Activated CD4-positive, alpha-beta memory T cell treated with anti-CD3 and anti-CD28 coated beads, Interleukin-2, amount 10 ng/mL, durations not matched to agents 7 days and 5 days (primary cell): Measurements from ENCODE around the gene NKPD1. TPM values are rescaled to one million over a fixed set of nuclear protein-coding genes. Genes with fewer than 3 reads are reported as not detected.

Experiments used
- CTCF ChIA-PET: fragments of 350-600 bp; sonication (Branson Sonifier 250); formaldehyde crosslinking; loops from one replicate; lab custom pipeline; 2021; ENCODE audit warnings: antibody characterized with exemption, inconsistent platforms; lab: Charles Lee
- POLR2A ChIA-PET: fragments of 350-600 bp; sonication (Branson Sonifier 250); formaldehyde crosslinking; loops from one replicate; lab custom pipeline; 2021; ENCODE audit warnings: antibody characterized with exemption; lab: Charles Lee
- DNase-seq: peaks from one replicate; pipeline ENCODE4 v3.0.0-alpha.2; 2020
- H3K27ac Mint-ChIP-seq: one replicate; pipeline ENCODE4 v1.8.0; 2021; ENCODE audit warnings: mild to moderate bottlenecking, mixed read lengths
- H3K27me3 Mint-ChIP-seq: one replicate; pipeline ENCODE4 v1.8.0; 2021; ENCODE audit warnings: mixed read lengths
- H3K36me3 Mint-ChIP-seq: one replicate; pipeline ENCODE4 v1.8.0; 2021; ENCODE audit warnings: low read depth, mixed read lengths
- H3K4me1 Mint-ChIP-seq: one replicate; pipeline ENCODE4 v1.8.0; 2021; ENCODE audit warnings: mixed read lengths
- H3K4me3 Mint-ChIP-seq: one replicate; pipeline ENCODE4 v1.8.0; 2021; ENCODE audit warnings: mild to moderate bottlenecking, mixed read lengths
- H3K9me3 Mint-ChIP-seq: one replicate; pipeline ENCODE4 v1.8.0; 2021; ENCODE audit warnings: mixed read lengths
- total RNA-seq, 2 experiments: library from RNA; stranded (reverse); gene quantifications; one replicate each; pipeline ENCODE4 v1.2.3, GENCODE V29; 2021

NKPD1 gene
- total RNA-seq, 2 experiments from 2014 or later = 0.10 to 0.15 TPM

- POLR2A ChIA-PET = interaction anchor here (0.9 to 2.0 kb wide), 10 partner anchors 9 to 132 kb away, joined by 3 to 9 read pairs (median 4); partner anchors contain the start of gene CLASRP
- CTCF ChIA-PET = interaction anchor here (1.1 kb wide), 1 partner anchor 18 kb away, joined by 3 read pairs; no protein-coding TSS in a partner anchor
- DNase-seq = peak; percentile 75
- Mint-ChIP-seq H3K36me3 (no peaks in the 10 kb centered on the region), H3K27me3 (no peaks in the 10 kb centered on the region), H3K4me1 (peaks cover 65% of the 10 kb centered on the region), H3K9me3 (no peaks in the 10 kb centered on the region), H3K27ac (peak overlapping the region; percentile 99), H3K4me3 (peak overlapping the region; percentile 67)
These were observed 10.4 kb upstream of the NKPD1 start for GRCh38 chr19:45171211-45171623.

GRCh38 chr19:45170146-45171106 lies 9.6 kb upstream of the NKPD1 start:
- H3K9me3 Mint-ChIP-seq = no peaks in the 10 kb centered on the region
- CTCF ChIA-PET = no interaction called here
- H3K27ac Mint-ChIP-seq = peak overlapping the region; percentile 99
- no peaks in the 10 kb centered on the region for H3K27me3 Mint-ChIP-seq
- no peaks in the 10 kb centered on the region for H3K36me3 Mint-ChIP-seq
- POLR2A ChIA-PET = interaction anchor here (1.2 to 2.0 kb wide), 7 partner anchors 8 to 132 kb away, joined by 3 to 10 read pairs (median 6); partner anchors contain the start of genes BLOC1S3, CLASRP and TRAPPC6A
- no peak for DNase-seq
- peak overlapping the region; percentile 67 for H3K4me3 Mint-ChIP-seq
- H3K4me1 Mint-ChIP-seq = peaks cover 61% of the 10 kb centered on the region

GRCh38 chr19:45169602-45170001 lies 8.8 kb upstream of the NKPD1 start:
- POLR2A ChIA-PET = interaction anchor here (1.2 to 1.9 kb wide), 3 partner anchors 9 to 16 kb away, joined by 4 to 10 read pairs (median 7); partner anchors contain the start of genes BLOC1S3 and TRAPPC6A
- no peak for DNase-seq
- CTCF ChIA-PET = interaction anchor here (0.7 kb wide), 1 partner anchor 8 kb away, joined by 3 read pairs; the partner anchor contains the start of gene TRAPPC6A
- Mint-ChIP-seq H3K4me1 (peaks cover 62% of the 10 kb centered on the region), H3K27ac (peak overlapping the region; percentile 61), H3K4me3 (no peak overlapping the region), H3K9me3 (no peaks in the 10 kb centered on the region), H3K27me3 (no peaks in the 10 kb centered on the region), H3K36me3 (no peaks in the 10 kb centered on the region)

GRCh38 chr19:45168767-45169351 lies 8.1 kb upstream of the NKPD1 start:
- CTCF ChIA-PET = interaction anchor here (0.7 kb wide), 1 partner anchor 9 kb away, joined by 3 read pairs; the partner anchor contains the start of gene TRAPPC6A
- H3K36me3 Mint-ChIP-seq = no peaks in the 10 kb centered on the region
- peaks cover 64% of the 10 kb centered on the region for H3K4me1 Mint-ChIP-seq
- H3K9me3 Mint-ChIP-seq = no peaks in the 10 kb centered on the region
- no peak overlapping the region for H3K4me3 Mint-ChIP-seq
- no peak for DNase-seq
- H3K27ac Mint-ChIP-seq = peak overlapping the region; percentile 63
- POLR2A ChIA-PET = interaction anchor here (1.2 to 1.9 kb wide), 2 partner anchors 9 to 10 kb away, joined by 4 to 10 read pairs; partner anchors contain the start of genes BLOC1S3 and TRAPPC6A
- no peaks in the 10 kb centered on the region for H3K27me3 Mint-ChIP-seq

- Mint-ChIP-seq H3K27ac (peak overlapping the region; percentile 11), H3K4me1 (peaks cover 52% of the 10 kb centered on the region), H3K36me3 (no peaks in the 10 kb centered on the region), H3K27me3 (no peaks in the 10 kb centered on the region), H3K4me3 (no peak overlapping the region), H3K9me3 (no peaks in the 10 kb centered on the region)
- ChIA-PET CTCF (interaction anchor here (0.7 to 1.6 kb wide), 3 partner anchors 11 to 54 kb away, joined by 3 to 4 read pairs (median 3); partner anchors contain the start of genes BLOC1S3 and TRAPPC6A), POLR2A (interaction anchor here (1.0 to 3.6 kb wide), 4 partner anchors 11 to 75 kb away, joined by 3 to 31 read pairs (median 4); partner anchors contain the start of genes BLOC1S3 and TRAPPC6A)
- DNase-seq = no peak
These were observed 6.0 kb upstream of the NKPD1 start for GRCh38 chr19:45166723-45167252.

GRCh38 chr19:45164577-45165335 lies 4.0 kb upstream of the NKPD1 start:
- Mint-ChIP-seq H3K4me3 (no peak overlapping the region), H3K27ac (no peak overlapping the region), H3K36me3 (no peaks in the 10 kb centered on the region), H3K27me3 (peaks cover 3% of the 10 kb centered on the region), H3K4me1 (peaks cover 34% of the 10 kb centered on the region), H3K9me3 (no peaks in the 10 kb centered on the region)
- CTCF ChIA-PET = interaction anchor here (0.6 to 1.1 kb wide), 4 partner anchors 11 to 172 kb away, joined by 3 to 6 read pairs (median 4); partner anchors contain the start of gene TRAPPC6A
- DNase-seq = peak; percentile 66
- POLR2A ChIA-PET = interaction anchor here (0.7 to 3.6 kb wide), 8 partner anchors 12 to 163 kb away, joined by 3 to 31 read pairs (median 3); partner anchors contain the start of genes BLOC1S3, CLASRP, PPP1R37 and TRAPPC6A

- H3K9me3 Mint-ChIP-seq = no peaks in the 10 kb centered on the region
- CTCF ChIA-PET = interaction anchor here (1.0 to 1.1 kb wide), 2 partner anchors 10 to 72 kb away, joined by 3 to 4 read pairs; no protein-coding TSS in a partner anchor
- POLR2A ChIA-PET = interaction anchor here (0.7 to 3.6 kb wide), 8 partner anchors 11 to 162 kb away, joined by 3 to 31 read pairs (median 3); partner anchors contain the start of genes BLOC1S3, CLASRP, PPP1R37 and TRAPPC6A
- peak overlapping the region; percentile 56 for H3K27ac Mint-ChIP-seq
- no peak overlapping the region for H3K4me3 Mint-ChIP-seq
- H3K27me3 Mint-ChIP-seq = peaks cover 3% of the 10 kb centered on the region
- peaks cover 27% of the 10 kb centered on the region for H3K4me1 Mint-ChIP-seq
- no peaks in the 10 kb centered on the region for H3K36me3 Mint-ChIP-seq
- no peak for DNase-seq
These were observed 3.1 kb upstream of the NKPD1 start for GRCh38 chr19:45163751-45164460.

GRCh38 chr19:45163156-45163555 lies 2.4 kb upstream of the NKPD1 start:
- CTCF ChIA-PET = no interaction called here
- no peak for DNase-seq
- Mint-ChIP-seq H3K27me3 (peaks cover 3% of the 10 kb centered on the region), H3K4me1 (peaks cover 23% of the 10 kb centered on the region), H3K27ac (no peak overlapping the region), H3K9me3 (no peaks in the 10 kb centered on the region), H3K4me3 (no peak overlapping the region), H3K36me3 (no peaks in the 10 kb centered on the region)
- POLR2A ChIA-PET = interaction anchor here (3.6 kb wide), 1 partner anchor 15 kb away, joined by 31 read pairs; the partner anchor contains the start of genes BLOC1S3 and TRAPPC6A

- ChIA-PET POLR2A (no interaction called here), CTCF (no interaction called here)
- H3K4me3 Mint-ChIP-seq = no peak overlapping the region
These were observed 1.9 kb upstream of the NKPD1 start for GRCh38 chr19:45162608-45163143.

GRCh38 chr19:45161738-45162607 lies 1.2 kb upstream of the NKPD1 start:
- no peak overlapping the region for H3K27ac Mint-ChIP-seq
- no peak overlapping the region for H3K4me3 Mint-ChIP-seq
- POLR2A ChIA-PET = no interaction called here
- no peaks in the 10 kb centered on the region for H3K9me3 Mint-ChIP-seq
- CTCF ChIA-PET = no interaction called here
- no peak for DNase-seq
- peaks cover 20% of the 10 kb centered on the region for H3K4me1 Mint-ChIP-seq
- peaks cover 10% of the 10 kb centered on the region for H3K27me3 Mint-ChIP-seq
- no peaks in the 10 kb centered on the region for H3K36me3 Mint-ChIP-seq

More at GRCh38 chr19:45162608-45163143, 1.9 kb upstream of the NKPD1 start:
- no peaks in the 10 kb centered on the region for H3K9me3 Mint-ChIP-seq
- no peaks in the 10 kb centered on the region for H3K36me3 Mint-ChIP-seq
- H3K27me3 Mint-ChIP-seq = peaks cover 6% of the 10 kb centered on the region
- peaks cover 23% of the 10 kb centered on the region for H3K4me1 Mint-ChIP-seq
- no peak for DNase-seq
- H3K27ac Mint-ChIP-seq = no peak overlapping the region
